Embryonic facial prominence (tissue), 1 donor: Measurements from ENCODE around the gene CSHL1.
"Not testable (repeated sequence)": the region's sequence is repeated elsewhere in the genome, so short reads cannot be mapped to it uniquely, and the experiment has no call there.

Source experiments
- DNase-seq: peaks from one replicate; pipeline ENCODE4 v3.0.0-alpha.2; 2016; ENCODE audit errors: extremely low spot score

Gene CSHL1

GRCh38 chr17:63889026-63889848 lies 21.8 kb downstream of the CSHL1 start:
- not testable (repeated sequence) for DNase-seq

GRCh38 chr17:63885119-63885518 lies 25.9 kb downstream of the CSHL1 start:
- DNase-seq: not testable (repeated sequence)

DNA sequence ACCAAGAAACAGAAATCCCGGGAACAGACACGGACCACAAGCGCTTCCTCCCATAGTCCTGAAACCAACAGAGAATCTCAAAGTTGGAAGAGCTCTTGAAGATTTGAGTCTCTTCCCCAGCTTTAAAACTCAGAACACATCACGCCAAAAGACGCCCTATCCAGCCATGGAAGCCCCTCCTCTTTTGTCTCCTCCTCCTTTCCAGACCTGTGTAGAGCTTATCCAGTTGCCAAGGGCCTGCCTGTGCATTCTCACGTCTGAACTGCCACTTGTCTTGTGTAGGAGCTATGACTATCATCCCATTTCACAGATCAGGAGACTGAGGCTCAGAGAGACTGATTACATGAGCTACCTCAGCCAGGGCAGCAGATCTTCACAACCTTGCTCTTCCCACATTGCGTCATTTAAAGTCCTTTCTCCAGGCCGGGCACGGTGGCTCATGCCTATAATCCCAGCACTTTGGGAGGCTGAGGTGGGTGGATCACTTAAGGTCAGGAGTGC lies 28.4 kb downstream of the CSHL1 start:
- not testable (repeated sequence) for DNase-seq

- no peak for DNase-seq
These were observed 29.0 kb downstream of the CSHL1 start, which contains the start of gene GH2 for GRCh38 chr17:63881935-63882601. Gene GH2, minus strand, starts transcription at chr17:63881944. Its CDS starts 143 bp downstream, at chr17:63881801.

DNA sequence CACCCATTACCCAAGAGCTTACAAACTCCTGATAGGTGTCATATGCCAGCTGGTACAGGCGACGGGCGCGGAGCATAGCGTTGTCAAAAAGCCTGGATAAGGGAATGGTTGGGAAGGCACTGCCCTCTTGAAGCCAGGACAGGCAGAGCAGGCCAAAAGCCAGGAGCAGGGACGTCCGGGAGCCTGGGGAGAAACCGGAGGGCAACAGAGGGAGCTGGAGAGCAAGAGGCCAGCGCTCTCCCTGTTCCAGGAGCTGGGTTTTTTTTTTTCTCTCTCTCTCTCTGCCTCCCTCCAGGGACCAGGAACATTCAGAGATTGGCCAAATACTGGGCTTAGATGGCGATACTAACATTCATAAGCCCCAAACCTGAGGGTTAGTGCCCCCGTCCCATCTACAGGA lies 29.7 kb downstream of the CSHL1 start:
- DNase-seq: not testable (repeated sequence)

GRCh38 chr17:63880706-63881105 lies 30.4 kb downstream of the CSHL1 start:
- no peak for DNase-seq

GRCh38 chr17:63878413-63878812 lies 32.6 kb downstream of the CSHL1 start:
- not testable (repeated sequence) for DNase-seq

DNA sequence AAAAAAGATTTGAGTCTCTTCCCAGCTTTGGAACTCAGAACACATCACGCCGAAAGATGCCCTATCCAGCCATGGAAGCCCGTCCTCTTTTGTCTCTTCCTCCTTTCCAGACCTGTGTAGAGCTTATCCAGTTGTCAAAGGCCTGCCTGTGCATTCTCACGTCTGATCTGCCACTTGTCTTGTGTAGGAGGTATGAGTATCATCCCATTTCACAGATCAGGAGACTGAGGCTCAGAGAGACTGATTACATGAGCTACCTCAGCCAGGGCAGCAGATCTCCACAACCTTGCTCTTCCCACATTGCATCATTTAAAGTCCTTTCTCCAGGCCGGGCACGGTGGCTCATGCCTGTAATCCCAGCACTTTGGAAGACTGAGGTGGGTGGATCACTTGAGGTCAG lies 36.4 kb downstream of the CSHL1 start:
- not testable (repeated sequence) for DNase-seq

GRCh38 chr17:63874061-63874626 lies 36.9 kb downstream of the CSHL1 start:
- DNase-seq: not testable (repeated sequence)

GRCh38 chr17:63873577-63873976 lies 37.5 kb downstream of the CSHL1 start, which contains the start of gene CSH2:
Gene CSH2, minus strand, starts transcription at chr17:63873677. Its CDS starts 63 bp downstream, at chr17:63873614.
- DNase-seq: not testable (repeated sequence)

- not testable (repeated sequence) for DNase-seq
These were observed 39.3 kb downstream of the CSHL1 start for GRCh38 chr17:63871646-63872365.

GRCh38 chr17:63870292-63870665 lies 40.8 kb downstream of the CSHL1 start:
- not testable (repeated sequence) for DNase-seq

DNA sequence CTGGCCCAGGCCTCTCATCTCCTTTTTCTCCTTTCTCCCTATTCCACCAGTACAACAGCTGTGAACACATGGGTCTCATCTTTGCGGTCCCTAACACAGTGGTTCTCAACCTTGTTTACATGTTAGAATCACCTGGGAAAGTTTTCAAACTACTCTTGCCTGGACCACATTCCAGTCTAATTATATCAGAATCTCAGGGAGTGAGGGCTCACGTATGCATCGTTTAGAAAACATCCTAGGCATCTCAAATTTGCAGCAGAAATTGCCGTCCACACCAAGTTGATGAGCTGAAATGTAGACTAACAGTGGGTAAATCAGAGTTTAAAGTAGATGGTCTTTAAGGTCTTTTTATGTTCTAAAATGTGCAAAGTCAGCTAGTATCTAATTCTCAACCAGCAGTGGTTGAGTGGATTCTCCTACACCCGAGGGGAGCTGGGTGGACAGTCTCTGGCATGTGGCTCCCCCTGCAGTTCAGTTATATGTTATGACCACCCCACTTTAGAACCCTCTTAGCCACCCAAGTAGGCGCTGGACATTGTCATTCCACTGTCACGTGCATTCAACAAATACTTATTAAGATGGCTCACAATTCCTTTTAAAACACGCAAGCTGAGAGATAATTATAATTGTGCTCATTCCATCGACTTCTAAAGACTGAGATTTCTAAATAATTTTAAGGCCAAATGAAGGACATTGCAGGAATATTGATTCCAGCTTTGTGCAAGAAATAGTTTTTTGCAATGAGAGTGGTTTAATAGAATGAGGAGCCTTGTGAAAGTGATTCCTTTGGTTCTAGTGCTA lies 41.4 kb downstream of the CSHL1 start:
- DNase-seq: not testable (repeated sequence)

DNA sequence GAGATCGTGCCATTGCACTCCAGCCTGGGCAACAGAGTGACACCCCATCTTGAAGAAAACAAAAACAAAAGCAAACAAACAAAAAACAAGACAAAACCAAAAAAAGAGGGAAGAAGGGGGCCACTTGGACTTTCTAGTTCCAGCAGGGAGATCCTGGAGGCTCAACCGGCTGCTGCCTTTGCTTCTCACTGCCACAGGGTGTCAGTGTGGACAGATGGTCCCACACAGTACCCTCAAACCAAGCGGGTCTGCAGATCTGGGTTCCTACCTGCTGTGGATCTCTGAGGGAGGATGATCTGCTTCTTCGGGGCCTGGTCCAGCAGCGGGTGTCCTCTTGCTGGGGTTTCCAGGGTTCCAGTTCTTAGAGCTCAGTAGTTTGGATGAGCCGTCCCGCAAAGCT lies 44.4 kb downstream of the CSHL1 start:
- not testable (repeated sequence) for DNase-seq
